Ureter (tissue), 1 donor: Measurements from ENCODE around the gene HOXA10. TPM values are rescaled to one million over a fixed set of nuclear protein-coding genes. Genes with fewer than 3 reads are reported as not detected.
A peak's percentile ranks its signal among the peaks of the same experiment; 100 is the strongest.

Source experiments
- DNase-seq: peaks from one replicate; pipeline ENCODE4 v3.0.0-alpha.2; 2020; ENCODE audit warnings: low spot score
- total RNA-seq: library from RNA; stranded (reverse); gene quantifications from one replicate; pipeline ENCODE4 v1.2.4, GENCODE V29; 2023
- donor health status: DM: yes; HTN: yes; CAD: no.

HOXA10 gene
- total RNA-seq, 1 donor from 2014 or later = 15.3 TPM

GRCh38 chr7:27157702-27158431 is 16.3 kb downstream of the HOXA10 start:
- DNase-seq = peak; percentile 29

GRCh38 chr7:27156916-27157701 is 17.0 kb downstream of the HOXA10 start:
- DNase-seq = no peak

- DNase-seq = peak; percentile 82
Measured at GRCh38 chr7:27156508-27156898, 17.6 kb downstream of the HOXA10 start, which contains the start of gene HOXA7. TSS of gene HOXA7 (minus strand) at chr7:27156675. CDS start at chr7:27156545, 130 bp downstream.

GRCh38 chr7:27155816-27156507 is 18.2 kb downstream of the HOXA10 start:
- peak; percentile 46 for DNase-seq

- DNase-seq = peak; percentile 49
Measured at GRCh38 chr7:27154901-27155815, 19.0 kb downstream of the HOXA10 start.

GRCh38 chr7:27154369-27154768 is 19.8 kb downstream of the HOXA10 start:
- no peak for DNase-seq

- no peak for DNase-seq
Measured at GRCh38 chr7:27153526-27153925, 20.6 kb downstream of the HOXA10 start.

GRCh38 chr7:27152816-27153442 is 21.2 kb downstream of the HOXA10 start:
- DNase-seq = no peak

GRCh38 chr7:27151931-27152815 is 21.9 kb downstream of the HOXA10 start, which contains the start of gene HOXA3:
TSS of gene HOXA3 (minus strand) at chr7:27152583. CDS start at chr7:27110640, 41,943 bp downstream.
- DNase-seq = peak; percentile 70

- DNase-seq = no peak
Measured at GRCh38 chr7:27151341-27151930, 22.7 kb downstream of the HOXA10 start.

- DNase-seq = peak; percentile 79
Measured at GRCh38 chr7:27150568-27151340, 23.4 kb downstream of the HOXA10 start.

- DNase-seq = peak; percentile 43
Measured at GRCh38 chr7:27149842-27150567, 24.1 kb downstream of the HOXA10 start.

- peak; percentile 43 for DNase-seq
Measured at GRCh38 chr7:27148756-27149641, 25.1 kb downstream of the HOXA10 start.

GRCh38 chr7:27148031-27148755 is 25.9 kb downstream of the HOXA10 start:
- peak; percentile 54 for DNase-seq

- peak; percentile 81 for DNase-seq
Measured at GRCh38 chr7:27147199-27148030, 26.7 kb downstream of the HOXA10 start, which contains the start of gene HOXA6. TSS of gene HOXA6 (minus strand) at chr7:27147774. CDS start at chr7:27147749, 25 bp downstream.
